Heart right ventricle (tissue), 16 donors: ENCODE measurements around the gene BEST4. TPM values are rescaled to one million over a fixed set of nuclear protein-coding genes. Genes with fewer than 3 reads are reported as not detected.
A peak's percentile ranks its signal among the peaks of the same experiment; 100 is the strongest.

Experiments
- ATAC-seq, 8 donors: fragments of 200-7000 bp; cut with Tn5 transposase; one replicate each; pipeline ENCODE4 v1.9.1; 2020; ENCODE audit warnings: mild to moderate bottlenecking in 8 of 8, moderate library complexity in 8 of 8, moderate number of reproducible peaks in 1 of 8
- DNase-seq, 2 donors: peaks; one replicate each; pipeline ENCODE4 v3.0.0-alpha.2; 2020
- H3K27ac ChIP-seq, 10 donors: fragments of 200-600 bp; sonication (generic) in 2 of 10; one replicate each; pipeline versions ENCODE4 v1.5.0 to v1.8.0; 2020 to 2022; ENCODE audit warnings: mild to moderate bottlenecking in 3 of 10
- H3K27me3 ChIP-seq, 7 donors: fragments of 200-600 bp; one replicate each; pipeline ENCODE4 v1.8.0; 2021 to 2022; ENCODE audit warnings: mild to moderate bottlenecking in 2 of 7
- H3K36me3 ChIP-seq, 9 donors: fragments of 200-600 bp; sonication (generic) in 1 of 9; one replicate each; pipeline versions ENCODE4 v1.5.0 to v1.8.0; 2020 to 2022; ENCODE audit warnings: mild to moderate bottlenecking in 2 of 9
- H3K4me1 ChIP-seq, 9 donors: fragments of 200-600 bp; sonication (generic) in 1 of 9; one replicate each; pipeline versions ENCODE4 v1.5.0 to v1.8.0; 2020 to 2022; ENCODE audit warnings: mild to moderate bottlenecking in 4 of 9
- H3K4me3 ChIP-seq, 10 donors: fragments of 200-600 bp; sonication (generic) in 2 of 10; one replicate each; pipeline versions ENCODE4 v1.5.0 to v1.8.0; 2020 to 2022; ENCODE audit warnings: mild to moderate bottlenecking in 7 of 10, moderate library complexity in 2 of 10
- H3K9me3 ChIP-seq, 11 donors: fragments of 200-600 bp in 10 of 11; sonication (generic) in 2 of 11; one replicate each; pipeline versions ENCODE4 v1.5.0 to v1.8.0; 2013 to 2022; ENCODE audit warnings: mild to moderate bottlenecking in 2 of 11, control low read depth in 1 of 11, moderate library complexity in 1 of 11
- WGBS, 2 donors: extraction: QIAGEN DNeasy Blood & Tissue Kit; methylation state at CpG; one replicate each; pipeline ENCODE4 v1.1.7; 2013; ENCODE audit warnings: inconsistent platforms in 1 of 2; 5-methylcytosine and 5-hydroxymethylcytosine counted together
- intact Hi-C, 10 donors: fragments of 100-400 bp; cut with DNase I; formaldehyde crosslinking; loops; one replicate each; pipeline versions ENCODE4 v1.11.1 to v1.14.2; 2022
- polyA plus RNA-seq, 2 donors: library from polyadenylated mRNA; stranded (reverse); fragments of 200-250 nt; gene quantifications; one replicate each; pipeline ENCODE4 v1.2.3, GENCODE V29; 2013
- total RNA-seq, 10 donors: library from RNA; stranded (reverse); fragmentation: NEBNext Ultra II Directional in 3 of 10; extraction: Animal tissue kit (Norgen Biotek cat#: 25700) in 3 of 10; gene quantifications; one replicate each; pipeline versions ENCODE4 v1.2.1 to v1.2.4, GENCODE V29; 2021 to 2023
- TF ChIP-seq, protein P1 (sequence below), 9 donors: fragments of 200-600 bp; sonication (generic) in 2 of 9; IDR thresholded peaks; one replicate each; pipeline versions ENCODE4 v1.5.0 to v1.8.0; 2021 to 2022; ENCODE audit warnings: antibody characterized with exemption in 9 of 9, mild to moderate bottlenecking in 5 of 9, moderate library complexity in 1 of 9
- donor health status: Arrhythmogenic right ventricular cardiomyopathy.
- donor health status: ischemic (EF 13 %, LVEDD 7.1; RV severe dilation, severe dysfunction).
- donor health status: healthy with polysubstance abuse.
- donor health status: DM: no; HTN: yes; CAD: no.
- donor health status: DM: no; HTN: no; CAD: no.
- donor health status: ischemic (EF 25% LVEDD 6.9; RV normal size, moderate dysfunction).
- donor health status: ischemic (EF 25% LVEDD 5.7; RV mildly dilated, moderate dysfunction).
- donor health status: healthy.
- donor health status: DM: yes; HTN: yes; CAD: no.
- donor health status: Ischemic cardiomyopathy.
- donor health status: ischemic (EF 35%, LVEDD 5.7; RV mildly dilated, moderate dysfunction).
- donor health status: nonischemic (EF 11% LVEDD 7.7; RV severe dilation, severe dysfunction).
- donor health status: DM: yes; HTN: yes; CAD: no.
- donor health status: PGD.
- donor health status: ischemic (EF 29% LVEDD 5.4; RV normal size, mild dysfunction).
- donor health status: nonischemic (EF 23%, LVEDD 6.1; RV moderate dilation, normal function).

The BEST4 gene
- total and polyA plus RNA-seq, 12 donors: 0.07 to 0.44 (median 0.16) TPM; not detected in 5

DNA sequence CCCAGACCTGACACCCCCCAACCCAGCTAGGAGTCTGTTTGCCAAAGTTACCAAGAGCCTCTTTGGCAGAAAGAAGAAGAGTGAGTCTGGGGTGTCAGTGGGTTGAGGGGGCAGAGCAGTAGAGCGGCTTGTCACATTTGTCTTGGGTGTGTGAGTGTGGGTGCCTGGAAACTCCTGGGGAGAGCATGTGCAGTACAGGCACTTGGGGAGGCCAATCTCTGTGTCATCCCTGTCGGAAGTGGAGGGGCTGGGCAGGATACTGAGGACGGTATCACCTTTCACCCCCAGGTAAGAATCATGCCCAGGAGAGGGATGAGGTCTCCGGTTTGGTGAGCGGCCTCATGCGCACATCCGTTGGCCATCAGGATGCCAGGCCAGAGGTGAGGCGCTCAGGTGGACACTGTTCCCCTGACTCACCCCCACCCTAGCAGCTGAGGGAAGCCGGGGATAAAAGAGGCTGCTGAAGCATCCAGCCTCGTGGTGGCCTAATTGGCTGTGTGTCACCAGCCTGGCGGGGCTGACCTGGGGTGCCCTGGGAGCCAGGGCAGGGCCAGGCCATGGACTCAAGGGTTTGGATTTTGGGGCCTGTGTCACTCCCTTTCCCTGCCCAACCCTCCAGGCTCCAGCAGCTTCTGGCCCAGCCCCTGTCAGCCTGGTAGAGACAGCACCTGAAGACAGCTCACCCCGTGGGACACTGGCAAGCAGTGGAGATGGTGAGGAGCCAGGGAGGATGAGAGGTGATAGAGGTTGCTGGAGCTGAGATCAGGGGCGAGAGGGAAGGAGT, 15.5 kb upstream of the BEST4 start:
- intact Hi-C loops: loop anchor here in 1 of 10 donors (5.0 kb wide), 1 partner anchor 34 kb away; no protein-coding TSS in a partner anchor
- Histone ChIP-seq H3K36me3 (peaks cover 0 to 48% (median 23%) of the 10 kb centered on the region in 9 donors), H3K4me3 (peak overlapping the region in 3 of 10 donors; percentile 3 to 98 (median 88)), H3K27ac (peak overlapping the region in 9 of 10 donors; percentile 47 to 100 (median 97)), H3K27me3 (no peaks in the 10 kb centered on the region), H3K9me3 (no peaks in the 10 kb centered on the region), H3K4me1 (peaks cover 35 to 84% (median 76%) of the 10 kb centered on the region in 9 donors)
- TF ChIP-seq, protein P1, sequence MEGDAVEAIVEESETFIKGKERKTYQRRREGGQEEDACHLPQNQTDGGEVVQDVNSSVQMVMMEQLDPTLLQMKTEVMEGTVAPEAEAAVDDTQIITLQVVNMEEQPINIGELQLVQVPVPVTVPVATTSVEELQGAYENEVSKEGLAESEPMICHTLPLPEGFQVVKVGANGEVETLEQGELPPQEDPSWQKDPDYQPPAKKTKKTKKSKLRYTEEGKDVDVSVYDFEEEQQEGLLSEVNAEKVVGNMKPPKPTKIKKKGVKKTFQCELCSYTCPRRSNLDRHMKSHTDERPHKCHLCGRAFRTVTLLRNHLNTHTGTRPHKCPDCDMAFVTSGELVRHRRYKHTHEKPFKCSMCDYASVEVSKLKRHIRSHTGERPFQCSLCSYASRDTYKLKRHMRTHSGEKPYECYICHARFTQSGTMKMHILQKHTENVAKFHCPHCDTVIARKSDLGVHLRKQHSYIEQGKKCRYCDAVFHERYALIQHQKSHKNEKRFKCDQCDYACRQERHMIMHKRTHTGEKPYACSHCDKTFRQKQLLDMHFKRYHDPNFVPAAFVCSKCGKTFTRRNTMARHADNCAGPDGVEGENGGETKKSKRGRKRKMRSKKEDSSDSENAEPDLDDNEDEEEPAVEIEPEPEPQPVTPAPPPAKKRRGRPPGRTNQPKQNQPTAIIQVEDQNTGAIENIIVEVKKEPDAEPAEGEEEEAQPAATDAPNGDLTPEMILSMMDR (IDR thresholded peaks at IDR 0.05): no peak
- DNase-seq: no peak
- no peak for ATAC-seq
- 84 to 87% methylated on average over 13 of the region's 13 CpGs for WGBS, 2 donors

DNA sequence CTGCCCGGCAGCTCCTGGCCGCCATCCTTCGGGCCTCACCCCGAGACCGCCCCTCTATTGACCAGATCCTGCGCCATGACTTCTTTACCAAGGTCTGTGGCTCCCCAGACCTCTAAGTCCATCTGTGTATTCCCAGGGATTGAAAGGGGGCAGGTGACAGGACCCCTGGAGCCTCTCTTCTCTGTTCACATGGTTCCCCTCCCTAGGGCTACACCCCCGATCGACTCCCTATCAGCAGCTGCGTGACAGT, 15.0 kb upstream of the BEST4 start:
- no peak for DNase-seq
- TF ChIP-seq, protein P1 (IDR thresholded peaks at IDR 0.05): no peak
- Histone ChIP-seq H3K4me3 (peak overlapping the region in 5 of 10 donors; percentile 77 to 98 (median 89)), H3K9me3 (no peaks in the 10 kb centered on the region), H3K4me1 (peaks cover 32 to 78% (median 70%) of the 10 kb centered on the region in 9 donors), H3K27me3 (no peaks in the 10 kb centered on the region), H3K36me3 (peaks cover 0 to 48% (median 23%) of the 10 kb centered on the region in 9 donors), H3K27ac (peak overlapping the region in 9 of 10 donors; percentile 47 to 100 (median 97))
- intact Hi-C loops: loop anchor here in 1 of 10 donors (5.0 kb wide), 1 partner anchor 34 kb away; no protein-coding TSS in a partner anchor
- WGBS, 2 donors: 89 to 92% methylated on average over 9 of the region's 9 CpGs
- ATAC-seq: no peak

DNA sequence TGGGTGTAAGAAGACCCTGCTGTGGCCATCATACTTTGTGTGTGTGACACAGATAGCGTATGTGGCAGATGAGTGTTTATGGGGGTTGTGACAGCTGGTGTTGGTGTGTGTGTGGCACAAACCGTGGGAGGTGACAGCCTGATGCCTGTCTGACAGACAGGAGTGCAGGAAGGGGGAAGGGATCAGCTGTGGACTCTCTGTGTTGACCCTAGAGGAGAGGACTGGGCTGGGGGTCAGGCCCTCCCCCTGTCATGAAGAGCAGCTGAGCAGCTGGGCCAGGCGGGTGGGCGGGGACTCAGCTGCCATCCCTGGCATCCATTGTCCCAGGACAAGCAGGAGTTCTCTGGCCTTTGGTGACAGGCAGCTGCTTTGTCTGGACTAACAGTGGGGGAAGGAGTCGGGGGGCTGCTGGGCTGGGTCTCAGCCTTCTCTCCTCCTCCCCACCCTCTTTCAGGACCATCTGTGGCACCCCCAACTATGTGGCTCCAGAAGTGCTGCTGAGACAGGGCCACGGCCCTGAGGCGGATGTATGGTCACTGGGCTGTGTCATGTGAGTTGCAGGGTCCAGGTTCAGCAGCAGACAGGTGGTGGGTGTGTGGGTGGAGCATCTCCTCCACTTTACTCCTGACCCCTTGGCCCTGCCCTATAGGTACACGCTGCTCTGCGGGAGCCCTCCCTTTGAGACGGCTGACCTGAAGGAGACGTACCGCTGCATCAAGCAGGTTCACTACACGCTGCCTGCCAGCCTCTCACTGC, 14.5 kb upstream of the BEST4 start:
- 78 to 83% methylated on average over 13 of the region's 13 CpGs for WGBS, 2 donors
- ATAC-seq (no peak), DNase-seq (no peak)
- Histone ChIP-seq H3K27ac (peak overlapping the region in 9 of 10 donors; percentile 47 to 100 (median 97)), H3K9me3 (no peaks in the 10 kb centered on the region), H3K27me3 (no peaks in the 10 kb centered on the region), H3K4me3 (peak overlapping the region in 9 of 10 donors; percentile 64 to 98 (median 89)), H3K36me3 (peaks cover 0 to 48% (median 23%) of the 10 kb centered on the region in 9 donors), H3K4me1 (peaks cover 28 to 73% (median 66%) of the 10 kb centered on the region in 9 donors)
- TF ChIP-seq, protein P1 (IDR thresholded peaks at IDR 0.05): no peak
- intact Hi-C loops: loop anchor here in 1 of 10 donors (5.0 kb wide), 1 partner anchor 35 kb away; no protein-coding TSS in a partner anchor
